DLD1 (cell line): ENCODE results near the gene ZACN.

Experiments
- in situ Hi-C: cut with HindIII; loops from 2 replicates; pipeline ENCODE4 v1.10.0; 2017; ENCODE audit warnings: low sequenced_read_pairs

Gene ZACN

GRCh38 chr17:76130473-76130872 is 51.5 kb downstream of the ZACN start:
- in situ Hi-C loops, result no loop called here

DNA sequence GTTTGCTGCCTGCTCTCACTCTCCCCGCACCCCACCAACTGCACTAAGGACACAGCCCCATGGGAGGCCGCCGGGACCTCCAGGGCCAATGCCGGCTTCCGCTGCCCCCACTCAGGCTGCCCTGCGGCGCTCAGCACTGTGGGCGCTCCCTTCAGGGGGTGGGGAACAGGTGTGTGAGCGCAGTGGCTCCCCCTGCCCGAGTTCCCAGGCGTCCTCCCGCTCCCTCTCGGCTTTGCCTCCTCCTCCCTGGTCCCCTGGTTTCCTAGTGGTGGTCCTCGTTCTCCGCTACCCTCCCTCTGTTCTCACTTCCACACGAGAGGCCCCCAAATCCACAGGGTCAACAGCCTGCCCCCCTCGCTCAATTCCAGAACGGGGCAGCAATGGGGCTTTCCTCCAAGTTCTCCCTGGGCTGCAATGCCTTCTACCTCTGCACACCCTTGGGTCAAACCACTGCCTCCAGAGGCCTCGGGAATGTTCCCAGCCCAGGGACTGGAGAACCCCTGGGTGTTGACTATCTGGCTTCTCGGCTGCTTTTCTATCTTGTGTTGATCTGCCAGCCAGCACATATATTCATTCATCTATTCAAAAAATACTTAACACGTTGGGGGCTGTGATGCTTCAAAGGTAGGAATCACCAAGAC is 52.2 kb downstream of the ZACN start:
- in situ Hi-C loops, result no loop called here

DNA sequence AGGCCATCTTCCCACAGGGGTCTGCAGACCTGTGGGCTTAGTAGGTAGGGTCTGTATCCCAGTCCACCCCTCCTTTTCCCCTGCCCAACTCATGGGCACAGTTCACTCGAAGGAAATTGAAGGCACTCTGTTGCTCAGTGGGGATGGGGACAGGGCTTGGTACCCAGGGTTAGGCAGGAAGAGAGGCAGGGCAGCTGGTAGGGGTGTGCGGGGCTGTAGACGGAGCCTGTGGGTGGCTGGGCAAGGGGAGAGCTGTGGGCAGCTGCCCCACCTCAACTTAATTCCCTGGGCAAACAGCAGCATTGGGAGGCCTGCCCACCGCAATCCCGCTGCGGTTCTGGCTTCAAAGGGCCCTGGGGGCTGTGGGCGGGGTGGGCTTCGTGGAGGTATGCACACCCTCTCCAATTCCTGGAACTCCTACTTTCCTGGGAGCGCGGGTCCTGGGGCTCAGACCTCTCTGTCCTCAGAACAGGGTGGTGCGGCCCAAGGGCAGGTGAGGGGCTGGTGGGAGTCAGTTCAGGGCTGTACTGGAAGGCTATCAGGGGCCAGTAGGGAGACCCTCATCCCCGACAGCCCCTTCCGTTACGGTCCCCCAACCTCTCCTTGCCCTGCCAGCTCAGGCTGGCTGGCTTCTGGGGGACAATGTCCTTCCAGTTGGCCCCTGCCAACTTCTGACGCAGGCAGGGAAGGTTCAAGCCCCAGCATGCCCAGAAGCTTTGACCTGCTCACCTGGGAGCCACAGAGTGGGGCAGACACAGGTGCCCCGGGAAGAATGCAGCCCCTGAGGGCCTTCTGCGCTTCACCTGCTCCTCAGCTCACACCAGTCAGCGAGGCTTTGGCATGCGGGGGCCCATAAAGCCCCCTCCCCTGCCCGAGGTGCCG is 53.0 kb downstream of the ZACN start:
- in situ Hi-C loops, result no loop called here
